K562 (cell line): ENCODE data around the gene DDX50. TPM values are rescaled to one million over a fixed set of nuclear protein-coding genes. Genes with fewer than 3 reads are reported as not detected.

Experiments used
- HEY1 ChIP-seq: fragments of 250-450 bp; sonication (Bioruptor Pico); IDR thresholded peaks from 2 replicates; pipeline ENCODE4 v1.5.0; 2020; ENCODE audit warnings: mild to moderate bottlenecking, moderate library complexity, borderline replicate concordance
- JUN ChIP-seq, 2 experiments: sonication (generic) in 1 of 2; formaldehyde crosslinking in 1 of 2; IDR thresholded peaks; 2 replicates each; pipeline versions ENCODE4 v1.6.1 to v1.8.0; 2012 to 2022; ENCODE audit warnings: borderline replicate concordance in 2 of 2, mild to moderate bottlenecking in 2 of 2, improper control_type of control experiment in 1 of 2, low read depth in 1 of 2, low read length in 1 of 2, missing genetic modification reagents in 1 of 2
- MEF2D ChIP-seq: conservative IDR thresholded peaks from 2 replicates; pipeline ENCODE4 v1.6.1; 2016; ENCODE audit warnings: low read depth, missing genetic modification characterization, missing compliant biosample characterization
- PHF21A ChIP-seq: fragments of 450-650 bp; IDR thresholded peaks from 2 replicates; pipeline ENCODE4 v1.6.1; 2017; ENCODE audit warnings: low read depth, borderline replicate concordance
- PRDM10 ChIP-seq: fragments of 450-650 bp; IDR thresholded peaks from 2 replicates; pipeline ENCODE4 v1.6.1; 2018; ENCODE audit not compliant: partially characterized antibody
- REST ChIP-seq, 2 experiments: fragments of 450-650 bp; formaldehyde crosslinking in 1 of 2; IDR thresholded peaks; 2 replicates each; pipeline versions ENCODE4 v1.4.0 to v1.6.1; 2014 to 2020; ENCODE audit warnings: mild to moderate bottlenecking in 2 of 2, borderline replicate concordance in 1 of 2, low read depth in 1 of 2
- ZNF175 ChIP-seq: fragments of 200-800 bp; sonication (Bioruptor generic); IDR thresholded peaks from 2 replicates; pipeline ENCODE4 v1.6.1; 2016; ENCODE audit warnings: low read depth, mild to moderate bottlenecking, missing genetic modification characterization, missing compliant biosample characterization
- ZNF668 ChIP-seq: fragments of 250-450 bp; sonication (Bioruptor Pico); IDR thresholded peaks from 2 replicates; pipeline ENCODE4 v1.8.0; 2022; ENCODE audit warnings: mild to moderate bottlenecking, inconsistent platforms
- polyA plus RNA-seq, 8 experiments: library from polyadenylated mRNA; depleted of rRNA in 4 of 8; stranded (reverse) in 5 of 8; unstranded in 3 of 8; fragments of >200 nt; fragmentation: Nextera tagmentation in 2 of 8; fragmentation: Illumina TruSeq in 1 of 8; extraction: Ambion mirVana in 2 of 8; extraction: Trizol in 1 of 8; gene quantifications; 2 replicates each; pipeline versions ENCODE4 v1.2.1 to v1.2.3, GENCODE V29; 2011 to 2014; ENCODE audit warnings: inconsistent platforms in 1 of 8, missing spikeins in 1 of 8
- total RNA-seq, 7 experiments: library from RNA; depleted of rRNA in 6 of 7; stranded (reverse); fragments of >200 nt in 6 of 7; fragmentation: Illumina TruSeq in 2 of 7; extraction: Trizol in 2 of 7; gene quantifications; 2 replicates each; pipeline versions ENCODE4 v1.2.1 to v1.2.3, GENCODE V29; 2011 to 2021; ENCODE audit warnings: low replicate concordance in 1 of 7
- TF ChIP-seq, protein P1 (sequence below), 2 experiments: fragments of 450-650 bp; IDR thresholded peaks; 2 replicates each; pipeline ENCODE4 v1.6.1; 2018; ENCODE audit warnings: mild to moderate bottlenecking in 2 of 2, low read depth in 1 of 2; ENCODE audit not compliant: partially characterized antibody in 2 of 2

Gene DDX50
- total and polyA plus RNA-seq, 9 of the 15 experiments (the other 6 are each of a cell fraction or from before 2014, with no cell fraction given): 36.7 to 86.8 (median 57.4) TPM

DNA sequence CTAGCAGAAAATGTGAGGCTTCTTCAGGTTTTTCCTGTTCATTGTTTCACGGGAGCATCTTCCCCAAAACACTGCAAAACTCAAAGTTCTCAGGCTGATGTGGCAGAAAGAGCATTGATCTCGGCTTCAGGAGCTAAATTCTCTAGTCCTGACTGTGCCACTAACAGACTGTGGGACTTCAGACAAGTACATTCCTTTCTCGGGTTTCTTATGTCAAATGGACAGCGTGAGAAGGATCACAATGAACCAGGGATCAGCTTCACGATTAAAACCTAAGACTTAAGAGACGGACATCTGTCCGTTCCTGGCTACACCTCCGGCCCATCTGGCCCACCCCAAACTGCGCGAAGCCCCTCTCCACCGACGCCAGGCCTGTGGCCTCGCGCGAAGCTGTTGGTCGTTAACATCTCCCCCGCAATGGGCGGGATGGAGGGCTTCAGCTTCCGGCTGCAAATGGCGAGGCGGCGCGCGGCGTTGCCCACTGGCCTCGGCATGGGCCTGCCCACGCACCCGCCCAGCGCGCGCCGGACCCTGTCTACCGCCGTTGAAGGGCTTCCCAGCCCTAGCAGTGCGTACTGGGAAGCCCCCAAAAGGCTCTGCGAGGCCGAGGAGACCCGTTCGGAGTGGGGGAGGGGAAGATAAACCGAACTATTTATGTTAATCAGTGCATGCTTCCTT is 549 bp upstream of the DDX50 start (continued):
- no peak for TF ChIP-seq PRDM10
- peak; percentile 78; the same call in 1 of the 2 replicates for TF ChIP-seq PHF21A
- TF ChIP-seq, protein P1, sequence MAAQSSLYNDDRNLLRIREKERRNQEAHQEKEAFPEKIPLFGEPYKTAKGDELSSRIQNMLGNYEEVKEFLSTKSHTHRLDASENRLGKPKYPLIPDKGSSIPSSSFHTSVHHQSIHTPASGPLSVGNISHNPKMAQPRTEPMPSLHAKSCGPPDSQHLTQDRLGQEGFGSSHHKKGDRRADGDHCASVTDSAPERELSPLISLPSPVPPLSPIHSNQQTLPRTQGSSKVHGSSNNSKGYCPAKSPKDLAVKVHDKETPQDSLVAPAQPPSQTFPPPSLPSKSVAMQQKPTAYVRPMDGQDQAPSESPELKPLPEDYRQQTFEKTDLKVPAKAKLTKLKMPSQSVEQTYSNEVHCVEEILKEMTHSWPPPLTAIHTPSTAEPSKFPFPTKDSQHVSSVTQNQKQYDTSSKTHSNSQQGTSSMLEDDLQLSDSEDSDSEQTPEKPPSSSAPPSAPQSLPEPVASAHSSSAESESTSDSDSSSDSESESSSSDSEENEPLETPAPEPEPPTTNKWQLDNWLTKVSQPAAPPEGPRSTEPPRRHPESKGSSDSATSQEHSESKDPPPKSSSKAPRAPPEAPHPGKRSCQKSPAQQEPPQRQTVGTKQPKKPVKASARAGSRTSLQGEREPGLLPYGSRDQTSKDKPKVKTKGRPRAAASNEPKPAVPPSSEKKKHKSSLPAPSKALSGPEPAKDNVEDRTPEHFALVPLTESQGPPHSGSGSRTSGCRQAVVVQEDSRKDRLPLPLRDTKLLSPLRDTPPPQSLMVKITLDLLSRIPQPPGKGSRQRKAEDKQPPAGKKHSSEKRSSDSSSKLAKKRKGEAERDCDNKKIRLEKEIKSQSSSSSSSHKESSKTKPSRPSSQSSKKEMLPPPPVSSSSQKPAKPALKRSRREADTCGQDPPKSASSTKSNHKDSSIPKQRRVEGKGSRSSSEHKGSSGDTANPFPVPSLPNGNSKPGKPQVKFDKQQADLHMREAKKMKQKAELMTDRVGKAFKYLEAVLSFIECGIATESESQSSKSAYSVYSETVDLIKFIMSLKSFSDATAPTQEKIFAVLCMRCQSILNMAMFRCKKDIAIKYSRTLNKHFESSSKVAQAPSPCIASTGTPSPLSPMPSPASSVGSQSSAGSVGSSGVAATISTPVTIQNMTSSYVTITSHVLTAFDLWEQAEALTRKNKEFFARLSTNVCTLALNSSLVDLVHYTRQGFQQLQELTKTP (IDR thresholded peaks at IDR 0.05; ENCODE audit: low read depth in 1 of 2, partially characterized antibody in 2 of 2): peak; percentile 42 to 63
- TF ChIP-seq MEF2D: no peak; the same call in 1 of the 2 replicates
- TF ChIP-seq HEY1 (CRISPR knock-in tag): no peak
- TF ChIP-seq REST (IDR thresholded peaks at IDR 0.05; ENCODE audit: borderline replicate concordance): no peak
- TF ChIP-seq REST (CRISPR knock-in tag; IDR thresholded peaks at IDR 0.05; ENCODE audit: low read depth): peak; percentile 79
- TF ChIP-seq ZNF175: peak; percentile 66; the same call in 1 of the 2 replicates
- peak; percentile 48; the same call in 1 of the 2 replicates for TF ChIP-seq ZNF668
- no peak for TF ChIP-seq JUN (IDR thresholded peaks at IDR 0.05; ENCODE audit: borderline replicate concordance, low read depth, low read length)
- TF ChIP-seq JUN (CRISPR knock-in tag; IDR thresholded peaks at IDR 0.05; ENCODE audit: borderline replicate concordance): peak; percentile 74; the same call in 1 of the 2 replicates
